IMR-90 (cell line): ENCODE data around the gene HDX. TPM values are rescaled to one million over a fixed set of nuclear protein-coding genes. Genes with fewer than 3 reads are reported as not detected.

Source experiments
- ATAC-seq: fragments of 200-7000 bp; cut with Tn5 transposase; 2 replicates; pipeline ENCODE4 v1.9.1; 2020; ENCODE audit warnings: low read depth, mild to moderate bottlenecking, moderate library complexity
- BruUV-seq: library from RNA; stranded (reverse); fragments of 400-500 nt; replicated peaks from 2 replicates; lab custom pipeline; 2021; lab: Mats Ljungman, UMichigan
- CTCF ChIA-PET: fragments of 300-600 bp; formaldehyde crosslinking; extraction: SDS; loops from one replicate; lab custom pipeline; 2021; ENCODE audit warnings: antibody characterized with exemption; lab: Yijun Ruan, JAX
- POLR2A ChIA-PET: fragments of 300-600 bp; sonication (Branson Sonifier 250); formaldehyde crosslinking; loops from one replicate; lab custom pipeline; 2022; ENCODE audit warnings: antibody characterized with exemption; ENCODE audit not compliant: unreplicated experiment; lab: Charles Lee
- DNase-seq: peaks from one replicate; pipeline ENCODE4 v3.0.0; 2013
- H2AFZ ChIP-seq: replicated peaks from 2 replicates; pipeline ENCODE3; 2013; ENCODE audit warnings: low read length, mild to moderate bottlenecking; ENCODE audit not compliant: poor library complexity
- H2AK5ac ChIP-seq: 2 replicates; pipeline ENCODE4 v1.6.1; 2013; ENCODE audit warnings: low read depth, low read length, inconsistent platforms
- H2AK9ac ChIP-seq: replicated peaks from 2 replicates; pipeline ENCODE3; 2013; ENCODE audit warnings: mild to moderate bottlenecking, low read depth, low read length, moderate library complexity; ENCODE audit not compliant: poor library complexity
- H2BK120ac ChIP-seq: 2 replicates; pipeline ENCODE4 v1.6.1; 2013; ENCODE audit warnings: low read depth, low read length, inconsistent platforms
- H2BK15ac ChIP-seq: 3 replicates; pipeline ENCODE4 v1.6.1; 2013; ENCODE audit warnings: low read depth, low read length, inconsistent platforms
- H2BK20ac ChIP-seq: 2 replicates; pipeline ENCODE4 v1.6.1; 2013; ENCODE audit warnings: low read depth, mild to moderate bottlenecking, inconsistent platforms, low read length, moderate library complexity
- H2BK5ac ChIP-seq: 2 replicates; pipeline ENCODE4 v1.6.1; 2013; ENCODE audit warnings: mild to moderate bottlenecking, low read depth, low read length, inconsistent platforms; ENCODE audit not compliant: poor library complexity, severe bottlenecking
- H3K14ac ChIP-seq: replicated peaks from 2 replicates; pipeline ENCODE4 v1.6.1; 2013; ENCODE audit warnings: low read depth, low read length, inconsistent platforms
- H3K18ac ChIP-seq: 2 replicates; pipeline ENCODE4 v1.6.1; 2013; ENCODE audit warnings: low read depth, low read length, control low read depth
- H3K23ac ChIP-seq: 2 replicates; pipeline ENCODE4 v1.6.1; 2013; ENCODE audit warnings: low read depth, low read length, inconsistent platforms
- H3K27ac ChIP-seq: 2 replicates; pipeline ENCODE4 v1.5.1; 2013; ENCODE audit warnings: mild to moderate bottlenecking, control low read depth, low read length; ENCODE audit not compliant: insufficient read depth
- H3K27me3 ChIP-seq: 2 replicates; pipeline ENCODE4 v1.6.1; 2013; ENCODE audit warnings: low read length; ENCODE audit not compliant: control insufficient read depth, insufficient read depth
- H3K36me3 ChIP-seq: 2 replicates; pipeline ENCODE4 v1.6.1; 2013; ENCODE audit warnings: low read length, mixed read lengths; ENCODE audit not compliant: control insufficient read depth, insufficient read depth
- H3K4ac ChIP-seq: 2 replicates; pipeline ENCODE4 v1.6.1; 2013; ENCODE audit warnings: low read depth, low read length, inconsistent platforms
- H3K4me1 ChIP-seq: 2 replicates; pipeline ENCODE4 v1.6.1; 2013; ENCODE audit warnings: low read length, mixed read lengths; ENCODE audit not compliant: control insufficient read depth, insufficient read depth
- H3K4me2 ChIP-seq: 2 replicates; pipeline ENCODE4 v1.6.1; 2013; ENCODE audit warnings: low read depth, mild to moderate bottlenecking, control low read depth, low read length, moderate library complexity
- H3K4me3 ChIP-seq: 2 replicates; pipeline ENCODE4 v1.5.1; 2013; ENCODE audit warnings: low read depth, mild to moderate bottlenecking, control low read depth, low read length, moderate library complexity; ENCODE audit not compliant: insufficient read depth
- H3K56ac ChIP-seq: 2 replicates; pipeline ENCODE4 v1.6.1; 2013; ENCODE audit warnings: low read length, inconsistent platforms; ENCODE audit not compliant: insufficient read depth; ENCODE audit errors: extremely low read depth
- H3K79me1 ChIP-seq, 2 experiments: 2 replicates each; pipeline ENCODE4 v1.6.1; 2013; ENCODE audit warnings: low read length in 2 of 2, inconsistent platforms in 1 of 2, low read depth in 1 of 2
- H3K9ac ChIP-seq: 2 replicates; pipeline ENCODE4 v1.6.1; 2013; ENCODE audit warnings: low read depth, low read length, control low read depth
- H3K9me1 ChIP-seq: 2 replicates; pipeline ENCODE4 v1.6.1; 2013; ENCODE audit warnings: low read length, inconsistent platforms; ENCODE audit not compliant: insufficient read depth
- H3K9me3 ChIP-seq: 2 replicates; pipeline ENCODE4 v1.6.1; 2013; ENCODE audit warnings: low read length; ENCODE audit not compliant: control insufficient read depth, insufficient read depth
- H4K20me1 ChIP-seq: 2 replicates; pipeline ENCODE4 v1.6.1; 2013; ENCODE audit warnings: low read length, inconsistent platforms; ENCODE audit not compliant: insufficient read depth
- H4K5ac ChIP-seq: 2 replicates; pipeline ENCODE4 v1.6.1; 2013; ENCODE audit warnings: mild to moderate bottlenecking, low read depth, low read length, control low read depth
- H4K8ac ChIP-seq, 2 experiments: 2 replicates each; pipeline ENCODE4 v1.6.1; 2013; ENCODE audit warnings: low read depth in 2 of 2, low read length in 2 of 2, control low read depth in 1 of 2, inconsistent platforms in 1 of 2
- H4K91ac ChIP-seq: 2 replicates; pipeline ENCODE4 v1.6.1; 2013; ENCODE audit warnings: low read depth, low read length, inconsistent platforms; ENCODE audit not compliant: insufficient read depth
- BHLHE40 ChIP-seq: fragments of 150-350 bp; IDR thresholded peaks from 2 replicates; pipeline ENCODE4 v1.6.1; 2016; ENCODE audit warnings: mild to moderate bottlenecking, low read depth, low read length
- CEBPB ChIP-seq: IDR thresholded peaks from 2 replicates; pipeline ENCODE4 v1.6.1; 2012; ENCODE audit warnings: low read depth, low read length, improper control_type of control experiment
- CHD1 ChIP-seq: IDR thresholded peaks from 2 replicates; pipeline ENCODE4 v1.6.1; 2012; ENCODE audit warnings: low read depth, low read length, improper control_type of control experiment
- CTCF ChIP-seq: conservative IDR thresholded peaks from 2 replicates; pipeline ENCODE4 v1.5.1; 2012; ENCODE audit warnings: mild to moderate bottlenecking, low read depth, low read length, improper control_type of control experiment
- ELK1 ChIP-seq: fragments of 150-350 bp; IDR thresholded peaks from 2 replicates; pipeline ENCODE4 v1.6.1; 2016; ENCODE audit warnings: low read depth, mild to moderate bottlenecking, low read length, moderate library complexity, borderline replicate concordance
- FOS ChIP-seq: fragments of 150-350 bp; IDR thresholded peaks from 2 replicates; pipeline ENCODE4 v1.6.1; 2016; ENCODE audit warnings: low read depth, low read length
- MAZ ChIP-seq: IDR thresholded peaks from 2 replicates; pipeline ENCODE4 v1.6.1; 2012; ENCODE audit warnings: low read depth, mild to moderate bottlenecking, low read length, improper control_type of control experiment, moderate library complexity, borderline replicate concordance
- POLR2A ChIP-seq: IDR thresholded peaks from 2 replicates; pipeline ENCODE4 v1.6.1; 2012; ENCODE audit warnings: mild to moderate bottlenecking, low read depth, low read length
- RAD21 ChIP-seq: IDR thresholded peaks from 2 replicates; pipeline ENCODE4 v1.6.1; 2012; ENCODE audit warnings: low read length, improper control_type of control experiment
- RCOR1 ChIP-seq: IDR thresholded peaks from 2 replicates; pipeline ENCODE4 v1.6.1; 2012; ENCODE audit warnings: mild to moderate bottlenecking, low read length, improper control_type of control experiment; ENCODE audit not compliant: insufficient replicate concordance
- RFX5 ChIP-seq: IDR thresholded peaks from 2 replicates; pipeline ENCODE4 v1.8.0; 2012; ENCODE audit warnings: low read depth, mild to moderate bottlenecking, low read length, moderate library complexity
- SMC3 ChIP-seq: fragments of 150-350 bp; IDR thresholded peaks from 2 replicates; pipeline ENCODE4 v1.6.1; 2016; ENCODE audit warnings: low read depth, mild to moderate bottlenecking, antibody characterized with exemption, low read length, moderate library complexity
- WGBS, 2 experiments: methylation state at CpG; one replicate each; pipeline versions ENCODE4 v1.1.5 to v1.1.7; 2013; ENCODE audit warnings: missing lambda C conversion rate in 2 of 2; ENCODE audit not compliant: insufficient read length in 1 of 2; ENCODE audit errors: extremely low coverage in 2 of 2; 5-methylcytosine and 5-hydroxymethylcytosine counted together
- dilution Hi-C: fragments of 300-500 bp; cut with HindIII; formaldehyde crosslinking; loops from one replicate; pipeline ENCODE4 v1.14.3; 2018; ENCODE audit warnings: low sequenced_read_pairs; ENCODE audit not compliant: unreplicated experiment
- in situ Hi-C: fragments of 300-500 bp; cut with MboI; formaldehyde crosslinking; loops from 3 replicates; pipeline ENCODE4 v1.14.3; 2019; ENCODE audit warnings: low sequenced_read_pairs, inconsistent platforms, mixed read lengths
- intact Hi-C: fragments of 100-400 bp; cut with micrococcal nuclease; formaldehyde crosslinking; loops from 2 replicates; pipeline ENCODE4 v1.10.0; 2022
- polyA plus RNA-seq, 3 experiments: library from polyadenylated mRNA; depleted of rRNA; stranded (reverse); fragments of >200 nt; gene quantifications; 2 replicates each; pipeline ENCODE4 v1.2.3, GENCODE V29; 2012; ENCODE audit warnings: low replicate concordance in 1 of 3
- total RNA-seq: library from RNA; depleted of rRNA; stranded (reverse); fragments of >200 nt; gene quantifications from 2 replicates; pipeline ENCODE4 v1.2.3, GENCODE V29; 2012
- TF ChIP-seq, protein P1 (sequence below): fragments of 150-350 bp; IDR thresholded peaks from 2 replicates; pipeline ENCODE4 v1.6.1; 2017; ENCODE audit warnings: mild to moderate bottlenecking, antibody characterized with exemption, low read length, low read depth

Gene HDX
- total and polyA plus RNA-seq, 2 of the 4 experiments (the other 2 are of a cell fraction): 1.8 to 11.8 TPM

DNA sequence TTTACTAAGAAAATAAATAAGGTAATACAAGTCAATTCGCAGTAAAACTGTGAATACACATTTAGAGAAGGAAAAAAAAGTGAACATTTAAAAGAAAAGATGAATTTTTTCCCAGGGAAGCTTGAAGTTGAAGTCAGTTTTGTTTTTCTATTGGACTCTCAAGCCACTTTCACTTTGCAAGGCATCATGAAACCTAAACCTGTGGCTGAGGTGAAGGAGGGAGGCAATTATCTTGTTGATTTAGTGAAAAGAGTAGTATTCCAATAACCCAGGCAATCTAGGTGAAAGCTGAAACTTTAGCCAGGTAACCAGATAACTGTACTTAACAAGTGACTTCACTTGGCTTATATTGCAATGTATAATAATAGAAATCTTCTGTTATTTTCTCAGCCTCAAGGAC lies 138.6 kb downstream of the HDX start:
- H3K9me3 ChIP-seq: no peaks in the 10 kb centered on the region
- WGBS, 2 experiments: no CpG with 5 or more reads among the region's 1 CpG
- no peak for TF ChIP-seq MAZ
- TF ChIP-seq RFX5: no peak
- TF ChIP-seq SMC3: no peak
- TF ChIP-seq, protein P1, sequence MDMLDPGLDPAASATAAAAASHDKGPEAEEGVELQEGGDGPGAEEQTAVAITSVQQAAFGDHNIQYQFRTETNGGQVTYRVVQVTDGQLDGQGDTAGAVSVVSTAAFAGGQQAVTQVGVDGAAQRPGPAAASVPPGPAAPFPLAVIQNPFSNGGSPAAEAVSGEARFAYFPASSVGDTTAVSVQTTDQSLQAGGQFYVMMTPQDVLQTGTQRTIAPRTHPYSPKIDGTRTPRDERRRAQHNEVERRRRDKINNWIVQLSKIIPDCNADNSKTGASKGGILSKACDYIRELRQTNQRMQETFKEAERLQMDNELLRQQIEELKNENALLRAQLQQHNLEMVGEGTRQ: no peak
- no peak for TF ChIP-seq CHD1
- TF ChIP-seq POLR2A: no peak
- TF ChIP-seq RCOR1: no peak
- no peak for TF ChIP-seq CEBPB
- TF ChIP-seq CTCF: no peak
- TF ChIP-seq ELK1: no peak
- no peak for TF ChIP-seq FOS
- no peak for TF ChIP-seq RAD21
- no peak for TF ChIP-seq BHLHE40
- H2AFZ ChIP-seq: no peak overlapping the region
- H2AK5ac ChIP-seq: no peak overlapping the region
- H3K79me1 ChIP-seq: no peaks in the 10 kb centered on the region
- intact Hi-C loops (no loop called here), dilution Hi-C loops (no loop called here), in situ Hi-C loops (no loop called here)
- no peak overlapping the region for H2BK5ac ChIP-seq
- ATAC-seq: no peak
- H4K91ac ChIP-seq: no peak overlapping the region
- H3K27ac ChIP-seq: no peak overlapping the region
- H3K4me2 ChIP-seq: peak overlapping the region; percentile 96
- no peaks in the 10 kb centered on the region for H3K9me1 ChIP-seq
- ChIA-PET POLR2A (no interaction called here), CTCF (no interaction called here)
- no TSS peak for BruUV-seq
- H4K5ac ChIP-seq: no peak overlapping the region
- no peak overlapping the region for H3K23ac ChIP-seq
- no peak overlapping the region for H3K4ac ChIP-seq
- H3K36me3 ChIP-seq: no peaks in the 10 kb centered on the region
- H3K56ac ChIP-seq: no peak overlapping the region
- H4K20me1 ChIP-seq: no peaks in the 10 kb centered on the region
- H2BK15ac ChIP-seq: no peak overlapping the region
- 0 out of 2 replicates have a peak overlapping the region, but pooled peaks have one; percentile 24 for H2BK20ac ChIP-seq
- no peak overlapping the region for H3K9ac ChIP-seq
- H3K4me1 ChIP-seq: no peaks in the 10 kb centered on the region
- no peak overlapping the region for H3K18ac ChIP-seq
- no peak overlapping the region for H3K14ac ChIP-seq
- no peak overlapping the region for H2BK120ac ChIP-seq
- H4K8ac ChIP-seq: no peak overlapping the region
- DNase-seq: no peak
- no peak overlapping the region for H2AK9ac ChIP-seq
- no peak overlapping the region for H3K4me3 ChIP-seq
- no peaks in the 10 kb centered on the region for H3K27me3 ChIP-seq
